GM11168 (cell line): ENCODE data around the gene NANP.
"Not testable (repeated sequence)": the region's sequence is repeated elsewhere in the genome, so short reads cannot be mapped to it uniquely, and the experiment has no call there.

Source experiments
- in situ Hi-C: fragments of 300-500 bp; cut with MboI; formaldehyde crosslinking; loops from one replicate; pipeline ENCODE4 v1.12.0; 2022; ENCODE audit warnings: low sequenced_read_pairs; ENCODE audit not compliant: unreplicated experiment

NANP gene

DNA sequence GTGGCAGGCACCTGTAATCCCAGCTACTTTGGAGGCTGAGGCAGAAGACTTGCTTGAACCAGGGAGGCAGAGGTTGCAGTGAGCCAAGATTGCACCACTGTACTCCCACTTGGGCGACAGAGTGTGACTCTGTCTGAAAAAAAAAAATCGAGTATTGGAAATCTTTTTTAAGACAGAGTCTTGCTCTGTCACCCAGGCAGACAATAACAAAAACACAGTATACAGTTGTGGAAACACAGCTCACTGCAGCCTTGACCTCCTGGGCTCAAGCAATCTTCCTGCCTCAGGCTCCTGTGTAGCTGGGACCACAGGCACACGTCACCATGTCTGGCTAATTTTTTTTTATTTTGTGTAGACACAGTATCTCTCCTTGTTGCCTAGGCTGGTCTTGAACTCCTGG, 15.0 kb downstream of the NANP start:
- in situ Hi-C loops, result no loop called here

DNA sequence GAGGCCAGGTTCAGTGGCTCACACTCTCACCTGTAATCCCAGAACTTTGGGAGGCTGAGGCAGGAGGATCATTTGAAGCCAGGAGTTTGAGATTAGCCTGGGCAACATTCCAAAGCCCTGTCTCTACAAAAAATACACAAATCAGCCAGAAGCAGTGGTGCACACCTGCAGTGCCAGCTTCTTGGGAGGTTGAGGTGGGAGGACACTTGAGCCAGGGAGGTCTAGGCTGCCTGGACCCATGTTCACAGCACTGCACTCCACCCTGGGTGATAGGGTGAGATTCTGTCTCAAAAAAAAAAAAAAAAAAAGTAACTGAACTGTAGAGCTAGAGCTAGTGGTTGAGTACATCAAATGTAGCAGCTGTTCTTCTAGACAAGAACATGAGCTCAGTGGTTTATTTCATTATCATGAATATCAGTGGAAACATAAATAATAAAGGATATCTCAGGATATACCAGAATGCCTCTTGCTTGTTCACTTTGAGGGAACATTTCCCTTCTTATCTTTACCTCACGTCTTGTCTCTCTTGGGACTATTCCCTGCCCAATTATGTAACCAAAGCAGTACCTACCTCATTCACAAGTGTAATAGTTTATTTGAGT, 17.6 kb downstream of the NANP start:
- in situ Hi-C loops, result no loop called here

DNA sequence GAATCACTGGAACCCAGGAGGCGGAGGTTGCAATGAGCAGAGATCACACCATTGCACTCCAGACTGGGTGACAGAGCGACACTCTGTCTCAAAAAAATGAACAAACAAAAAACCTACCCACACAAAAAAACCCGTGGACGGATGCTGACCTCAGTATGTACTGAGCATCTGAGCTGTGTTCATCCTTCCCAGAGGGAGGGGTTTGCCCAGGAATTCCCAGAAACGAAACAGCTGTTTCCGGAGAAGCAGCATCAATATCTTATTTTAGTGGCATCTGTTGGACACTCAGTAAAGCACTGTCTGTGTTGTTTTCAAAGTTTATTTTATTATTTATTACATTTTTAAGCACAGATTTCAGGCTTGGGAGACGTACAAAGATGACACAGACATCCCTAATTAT, 18.7 kb downstream of the NANP start:
- in situ Hi-C loops, result no loop called here

- in situ Hi-C loops, result no loop called here
These were observed 19.2 kb downstream of the NANP start for GRCh38 chr20:25604611-25605010.

GRCh38 chr20:25602914-25603309, 20.9 kb downstream of the NANP start:
- in situ Hi-C loops, result not testable (repeated sequence)

DNA sequence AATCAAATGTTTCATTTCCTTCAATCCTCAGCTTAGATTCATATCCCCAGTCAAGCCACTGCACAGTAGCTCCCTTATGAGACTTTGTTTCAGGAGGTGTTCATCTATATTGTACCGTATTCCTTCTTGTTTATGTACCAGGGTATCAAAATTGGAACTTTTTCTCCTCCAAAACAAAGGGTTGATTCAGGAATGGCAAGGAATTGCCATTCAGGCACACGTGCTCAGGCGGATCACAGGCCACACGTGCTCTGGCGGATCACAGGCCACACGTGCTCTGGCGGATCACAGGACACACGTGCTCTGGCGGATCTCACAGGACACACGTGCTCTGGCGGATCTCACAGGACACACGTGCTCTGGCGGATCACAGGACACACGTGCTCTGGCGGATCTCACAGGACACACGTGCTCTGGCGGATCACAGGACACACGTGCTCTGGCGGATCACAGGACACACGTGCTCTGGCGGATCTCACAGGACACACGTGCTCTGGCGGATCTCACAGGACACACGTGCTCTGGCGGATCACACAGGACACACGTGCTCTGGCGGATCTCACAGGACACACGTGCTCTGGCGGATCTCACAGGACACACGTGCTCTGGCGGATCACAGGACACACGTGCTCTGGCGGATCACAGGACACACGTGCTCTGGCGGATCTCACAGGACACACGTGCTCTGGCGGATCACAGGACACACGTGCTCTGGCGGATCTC, 21.5 kb downstream of the NANP start:
- in situ Hi-C loops, result not testable (repeated sequence)

GRCh38 chr20:25601659-25602058, 22.2 kb downstream of the NANP start:
- in situ Hi-C loops, result no loop called here

DNA sequence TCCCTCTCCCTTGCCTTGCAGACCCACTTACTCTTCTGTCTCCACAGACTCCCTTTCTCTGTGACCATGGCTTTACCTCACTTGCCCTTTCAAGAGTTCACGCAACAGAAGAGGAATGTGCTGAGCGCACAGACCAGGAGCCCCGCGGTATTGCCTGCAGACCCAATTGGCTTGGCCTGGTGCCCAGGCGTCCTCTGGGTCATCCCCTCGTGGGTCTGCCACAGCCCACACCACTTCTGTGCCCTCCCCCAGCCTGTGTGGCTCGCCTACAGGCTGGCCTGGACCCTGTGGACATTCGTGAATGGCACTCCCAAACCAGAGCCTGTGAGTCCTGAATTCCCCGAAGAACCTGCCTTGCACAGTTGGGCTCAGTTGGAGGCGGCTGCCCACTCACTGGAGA, 23.2 kb downstream of the NANP start:
- in situ Hi-C loops, result no loop called here

GRCh38 chr20:25592135-25592852, 31.5 kb downstream of the NANP start:
- in situ Hi-C loops, result no loop called here

DNA sequence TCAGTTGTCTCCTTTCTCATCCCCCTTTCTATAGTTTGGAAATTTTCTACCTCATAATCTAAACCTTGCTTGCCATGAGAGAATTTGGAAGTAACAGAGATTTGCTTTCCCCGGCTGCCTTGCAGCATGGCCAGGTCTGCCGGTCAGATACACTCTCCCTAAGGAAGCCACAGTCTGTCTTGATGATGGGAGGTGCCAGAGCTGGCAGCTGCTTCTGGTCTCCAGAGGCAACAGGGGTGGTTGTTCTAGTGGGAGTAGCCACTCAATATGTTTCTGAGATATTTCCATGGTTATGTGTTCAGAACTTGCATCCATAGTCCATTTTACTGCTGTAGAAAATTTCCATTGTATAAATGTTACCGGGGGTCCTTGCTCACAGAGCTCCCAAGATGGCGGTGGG, 33.0 kb downstream of the NANP start:
- in situ Hi-C loops, result not testable (repeated sequence)

DNA sequence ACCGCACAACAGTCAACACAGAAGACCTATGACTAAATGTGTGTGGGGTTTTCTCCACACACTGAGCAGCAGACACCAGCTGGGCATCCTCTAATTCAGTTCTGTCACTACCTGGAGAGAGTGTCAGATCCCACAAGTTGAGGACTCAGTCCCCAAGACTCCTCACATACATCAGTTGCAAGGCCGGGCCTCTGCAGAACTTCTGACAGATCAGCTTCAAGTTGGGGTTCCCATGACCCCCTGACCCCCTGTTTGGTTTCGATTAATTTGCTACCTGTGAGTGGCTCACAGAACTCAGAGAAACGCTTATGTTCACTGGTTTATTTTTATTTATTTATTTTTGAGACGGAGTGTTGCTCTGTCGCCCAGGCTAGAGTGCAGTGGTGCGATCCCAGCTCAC, 35.3 kb downstream of the NANP start:
- in situ Hi-C loops, result no loop called here

DNA sequence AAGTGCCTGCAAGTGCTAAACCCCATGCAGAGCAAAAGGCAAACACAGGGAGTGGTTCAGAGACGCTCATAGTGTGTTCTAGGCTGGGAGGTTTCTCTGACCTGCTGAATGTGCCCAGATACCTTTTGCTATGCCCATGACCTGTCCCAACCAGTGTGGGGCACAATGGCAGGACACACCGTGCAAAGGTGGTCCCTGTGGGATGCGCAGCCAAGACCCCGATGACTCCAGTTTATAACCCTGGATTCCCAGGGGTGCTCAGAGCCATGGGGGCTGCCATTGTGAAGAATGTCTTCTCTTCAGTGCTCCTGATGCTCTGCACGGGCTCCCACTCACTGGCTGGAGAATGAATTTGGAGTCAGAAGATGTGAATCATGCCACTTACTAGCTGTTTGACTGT, 36.3 kb downstream of the NANP start:
- in situ Hi-C loops, result no loop called here

DNA sequence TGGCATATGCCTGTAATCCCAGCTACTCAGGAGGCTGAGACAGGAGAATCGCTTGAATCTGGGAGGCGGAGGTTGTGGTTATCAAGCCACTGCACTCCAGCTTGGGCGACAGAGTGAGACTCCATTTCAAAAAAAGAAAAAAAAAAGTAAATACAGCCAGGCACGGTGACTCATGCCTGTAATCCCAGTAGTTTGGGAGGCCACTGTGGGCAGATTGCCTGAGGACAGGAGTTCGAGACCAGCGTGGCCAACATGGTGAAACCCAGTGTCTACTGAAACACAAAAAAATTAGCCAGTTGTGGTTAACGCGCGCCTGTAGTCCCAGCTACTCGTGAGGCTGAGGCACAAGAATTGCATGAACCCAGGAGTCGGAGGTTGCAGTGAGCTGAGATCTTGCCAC, 36.9 kb downstream of the NANP start:
- in situ Hi-C loops, result no loop called here

- in situ Hi-C loops, result no loop called here
These were observed 38.7 kb downstream of the NANP start, which contains the start of gene NINL for GRCh38 chr20:25584905-25585704. TSS of gene NINL (minus strand) at chr20:25585531. CDS start at chr20:25526587, 58,944 bp downstream.

- in situ Hi-C loops, result not testable (repeated sequence)
These were observed 40.2 kb downstream of the NANP start for GRCh38 chr20:25583607-25584006.

- in situ Hi-C loops, result no loop called here
These were observed 43.1 kb downstream of the NANP start for GRCh38 chr20:25580711-25581110.

DNA sequence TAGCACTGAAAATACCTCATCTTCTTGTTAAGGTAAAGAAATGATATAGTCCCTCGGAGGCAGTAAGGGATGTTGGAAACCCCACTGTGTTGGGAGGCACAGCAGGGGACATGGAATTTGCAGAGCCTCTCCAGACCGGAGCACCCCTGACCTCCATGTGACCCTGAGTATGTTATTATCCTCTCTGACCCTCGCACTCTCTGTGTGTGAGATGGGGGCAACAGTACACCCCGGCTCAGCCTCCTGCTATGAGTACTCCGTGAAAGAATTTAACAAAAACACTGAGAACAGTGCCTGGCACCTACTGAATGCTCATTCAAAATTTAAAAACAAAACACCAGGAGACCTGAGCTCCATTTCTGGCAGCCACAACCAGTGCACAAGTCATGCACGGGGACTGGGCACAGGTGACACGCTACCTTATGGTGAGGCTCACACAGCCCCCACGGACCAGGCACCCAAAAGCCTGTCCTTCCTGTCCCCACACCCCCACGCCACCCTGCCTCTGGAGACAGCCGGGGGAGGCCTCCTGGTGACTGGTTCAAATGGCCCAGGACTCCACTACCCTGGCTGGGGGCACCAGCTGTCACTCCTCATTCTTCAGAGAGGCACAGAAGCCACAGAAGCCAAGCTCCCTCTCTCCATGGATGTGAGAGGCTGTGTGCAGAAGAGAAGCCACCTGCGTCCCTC, 44.6 kb downstream of the NANP start:
- in situ Hi-C loops, result no loop called here

DNA sequence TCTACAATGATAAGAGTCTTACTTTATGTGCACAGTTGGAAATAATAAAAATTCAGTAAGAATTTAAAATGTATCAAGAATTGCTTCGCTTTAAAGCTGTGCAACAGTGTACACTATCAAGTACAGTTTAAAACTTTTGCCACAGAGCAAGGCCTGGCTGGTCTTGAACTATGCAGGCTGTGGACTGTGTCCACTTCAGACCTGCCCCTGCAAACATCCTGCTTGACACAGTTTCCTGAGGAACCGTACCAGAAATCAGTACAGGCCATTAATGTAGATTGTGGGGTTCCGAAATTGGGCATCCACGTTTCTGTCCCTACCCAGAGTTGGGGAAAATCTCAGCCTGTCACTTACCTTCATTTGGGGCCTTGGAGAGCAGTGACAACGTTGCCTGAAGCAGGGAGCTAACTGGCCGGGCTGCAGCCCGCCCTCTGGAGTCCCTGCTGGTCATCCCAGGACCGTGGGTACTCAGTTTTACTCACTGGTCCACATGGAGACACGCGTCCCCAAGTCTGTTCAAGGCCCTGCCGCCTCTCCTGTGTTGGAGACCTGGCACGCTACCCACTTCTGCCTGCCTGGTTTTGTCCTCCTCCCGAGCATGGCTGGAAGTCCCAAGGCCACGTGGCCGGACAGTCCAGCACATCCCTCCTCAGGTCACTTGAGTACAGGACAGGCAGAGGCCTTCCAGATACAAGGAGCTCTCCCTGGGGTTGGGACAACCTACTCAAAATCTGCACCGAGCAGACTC, 46.9 kb downstream of the NANP start:
- in situ Hi-C loops, result no loop called here

DNA sequence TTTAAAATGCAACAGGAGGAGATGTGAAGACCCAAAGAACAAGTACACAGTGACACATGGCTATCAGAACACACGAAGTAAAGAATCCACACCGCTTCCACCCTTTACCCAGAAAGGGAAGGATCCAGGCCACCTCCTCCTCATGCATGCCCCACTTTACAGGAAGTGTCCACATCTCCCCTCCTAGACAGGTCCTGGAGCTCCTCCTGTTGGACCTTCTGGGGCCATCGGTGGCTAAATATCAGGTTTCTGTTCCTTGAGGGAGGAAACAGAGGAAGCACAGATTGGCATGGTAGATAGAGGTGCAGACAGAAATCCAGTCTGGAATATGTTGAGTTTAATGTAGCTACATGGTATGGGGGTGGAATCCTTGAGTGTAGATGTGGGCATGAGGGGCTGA, 49.4 kb downstream of the NANP start:
- in situ Hi-C loops, result no loop called here
